ENCODE results near the gene NRXN3. TPM values are rescaled to one million over a fixed set of nuclear protein-coding genes. Genes with fewer than 3 reads are reported as not detected.
A peak's percentile ranks its signal among the peaks of the same experiment; 100 is the strongest.

The NRXN3 gene
- total RNA-seq, 1 experiment from 2014 or later, result not detected

- Histone ChIP-seq H3K27me3 (ENCODE audit: insufficient read depth, low read depth) (peaks cover 14% of the 10 kb centered on the region; the same call in 1 of the 2 replicates), H3F3A (ENCODE audit: insufficient read depth, low read depth) (no peaks in the 10 kb centered on the region), H3K4me2 (no peak overlapping the region), H3K79me2 (ENCODE audit: low read depth) (no peaks in the 10 kb centered on the region), H2AFZ (no peak overlapping the region), H4K20me1 (ENCODE audit: insufficient read depth) (no peaks in the 10 kb centered on the region), H3K9me2 (ENCODE audit: insufficient read depth) (no peaks in the 10 kb centered on the region), H3K4me1 (replicated peaks; ENCODE audit: insufficient read depth) (no peaks in the 10 kb centered on the region), H3K4me3 (no peak overlapping the region), H3K9me3 (ENCODE audit: insufficient read depth, low read depth) (no peaks in the 10 kb centered on the region), H3K27ac (no peak overlapping the region), H3K36me3 (ENCODE audit: low read depth) (no peaks in the 10 kb centered on the region)
- no TSS peak for BruUV-seq (replicated peaks)
- ChIA-PET CTCF (no interaction called here), POLR2A (ENCODE audit: unreplicated experiment) (no interaction called here)
- DNase-seq, result no peak
- intact Hi-C loops (cut with micrococcal nuclease; ENCODE audit: unreplicated experiment), result no loop called here
- no peak for TF ChIP-seq EZH2 (IDR thresholded peaks at IDR 0.05; ENCODE audit: low read depth)
- TF ChIP-seq CTCF (conservative IDR thresholded peaks at IDR 0.05), result no peak
These were observed 582.5 kb downstream of the NRXN3 start for GRCh38 chr14:78752518-78753188.

GRCh38 chr14:78754059-78754458, 583.9 kb downstream of the NRXN3 start:
- CTCF ChIA-PET, result no interaction called here
- no peaks in the 10 kb centered on the region for H3K36me3 ChIP-seq (ENCODE audit: low read depth)
- no TSS peak for BruUV-seq (replicated peaks)
- H3K9me2 ChIP-seq (ENCODE audit: insufficient read depth), result no peaks in the 10 kb centered on the region
- POLR2A ChIA-PET (ENCODE audit: unreplicated experiment), result no interaction called here
- no peaks in the 10 kb centered on the region for H3F3A ChIP-seq (ENCODE audit: insufficient read depth, low read depth)
- no peak for DNase-seq
- no peak overlapping the region for H3K4me3 ChIP-seq
- intact Hi-C loops (cut with micrococcal nuclease; ENCODE audit: unreplicated experiment), result no loop called here
- H3K4me2 ChIP-seq, result no peak overlapping the region
- H3K27ac ChIP-seq, result no peak overlapping the region
- no peaks in the 10 kb centered on the region for H3K79me2 ChIP-seq (ENCODE audit: low read depth)
- no peaks in the 10 kb centered on the region for H4K20me1 ChIP-seq (ENCODE audit: insufficient read depth)
- H2AFZ ChIP-seq, result no peak overlapping the region
- TF ChIP-seq CTCF (conservative IDR thresholded peaks at IDR 0.05), result no peak
- no peak for TF ChIP-seq EZH2 (IDR thresholded peaks at IDR 0.05; ENCODE audit: low read depth)
- no peaks in the 10 kb centered on the region for H3K4me1 ChIP-seq (replicated peaks; ENCODE audit: insufficient read depth)
- H3K27me3 ChIP-seq (ENCODE audit: insufficient read depth, low read depth), result peaks cover 14% of the 10 kb centered on the region; the same call in 1 of the 2 replicates
- no peaks in the 10 kb centered on the region for H3K9me3 ChIP-seq (ENCODE audit: insufficient read depth, low read depth)

- Histone ChIP-seq H3K79me2 (ENCODE audit: low read depth) (no peaks in the 10 kb centered on the region), H3K4me1 (replicated peaks; ENCODE audit: insufficient read depth) (no peaks in the 10 kb centered on the region), H2AFZ (no peak overlapping the region), H3K27me3 (ENCODE audit: insufficient read depth, low read depth) (peaks cover 17% of the 10 kb centered on the region), H3K4me2 (no peak overlapping the region), H3K9me2 (ENCODE audit: insufficient read depth) (no peaks in the 10 kb centered on the region), H3F3A (ENCODE audit: insufficient read depth, low read depth) (no peaks in the 10 kb centered on the region), H3K27ac (no peak overlapping the region), H3K36me3 (ENCODE audit: low read depth) (no peaks in the 10 kb centered on the region), H4K20me1 (ENCODE audit: insufficient read depth) (no peaks in the 10 kb centered on the region), H3K4me3 (no peak overlapping the region), H3K9me3 (ENCODE audit: insufficient read depth, low read depth) (no peaks in the 10 kb centered on the region)
- ChIA-PET CTCF (no interaction called here), POLR2A (ENCODE audit: unreplicated experiment) (no interaction called here)
- intact Hi-C loops (cut with micrococcal nuclease; ENCODE audit: unreplicated experiment), result no loop called here
- TF ChIP-seq CTCF (conservative IDR thresholded peaks at IDR 0.05) (peak; percentile 58), EZH2 (IDR thresholded peaks at IDR 0.05; ENCODE audit: low read depth) (no peak)
- DNase-seq, result no peak
- no TSS peak for BruUV-seq (replicated peaks)
These were observed 588.2 kb downstream of the NRXN3 start for GRCh38 chr14:78758333-78758732.

Measured in PC-9 (cell line).